GM19043 (cell line): ENCODE data around the gene HS1BP3.

Experiments
- ATAC-seq: cut with Tn5 transposase; IDR thresholded peaks from one replicate; pipeline ENCODE4 v1.9.1; 2021; ENCODE audit warnings: low read depth; ENCODE audit not compliant: unreplicated experiment

Gene HS1BP3

DNA sequence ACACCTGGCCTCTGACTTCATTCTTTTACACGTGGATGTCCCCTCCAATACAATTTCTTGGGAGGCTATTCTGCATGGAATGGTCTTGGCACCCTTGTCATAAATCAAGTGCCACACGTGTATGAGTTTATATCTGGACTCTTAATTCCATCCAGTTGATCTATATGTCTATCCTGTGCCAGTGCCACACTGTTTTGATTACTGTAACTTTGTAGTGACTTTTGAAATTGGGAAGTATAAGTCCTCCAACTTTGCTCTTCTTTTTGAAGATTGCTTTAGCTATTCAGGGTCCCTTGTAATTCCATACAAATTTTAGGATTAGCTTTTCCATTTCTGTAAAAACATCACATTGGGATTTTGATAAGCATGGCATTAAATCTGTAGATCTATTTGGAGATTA, 43.5 kb downstream of the HS1BP3 start:
- ATAC-seq: no peak

DNA sequence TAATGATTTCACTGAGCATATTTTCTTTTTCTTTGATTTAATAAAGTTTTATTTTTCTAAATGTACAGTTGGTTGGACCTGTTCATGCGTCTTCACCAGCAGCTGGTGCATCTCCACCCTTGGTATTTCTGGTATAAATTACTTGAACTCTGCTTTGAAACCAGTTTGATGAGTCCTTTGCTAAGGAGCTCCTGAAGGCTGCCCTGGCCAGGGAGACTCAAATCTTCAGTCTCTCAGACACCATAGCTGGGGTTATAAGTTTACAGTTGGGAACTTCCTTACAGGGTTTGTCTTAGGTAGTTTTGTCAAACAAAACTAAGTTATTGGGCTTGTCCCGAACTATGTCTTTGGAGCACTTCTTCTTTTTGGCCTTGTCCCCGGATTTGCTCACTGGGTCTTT, 44.7 kb downstream of the HS1BP3 start:
- ATAC-seq: no peak

DNA sequence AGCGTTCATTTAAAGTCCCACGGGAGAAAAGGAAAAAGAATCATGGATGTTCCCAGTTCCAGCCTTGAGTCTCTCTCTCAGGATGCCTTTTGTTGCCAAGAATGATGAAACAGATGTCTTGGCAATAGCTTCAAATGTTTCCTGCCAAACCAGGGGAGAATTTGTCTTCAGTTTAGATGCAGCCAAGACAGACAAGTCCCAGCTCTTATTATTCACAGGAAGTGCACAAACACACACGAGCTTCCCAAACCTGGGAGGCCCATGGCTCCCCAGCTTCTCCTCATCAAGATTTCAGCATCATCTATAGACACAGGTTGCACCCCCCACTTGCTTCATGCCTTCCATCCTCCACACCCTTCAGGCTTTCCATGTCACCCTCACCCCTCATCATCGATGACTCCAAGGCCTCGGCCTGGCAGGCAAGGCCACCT, 45.9 kb downstream of the HS1BP3 start:
- no peak for ATAC-seq

- ATAC-seq: no peak
Measured at GRCh38 chr2:20604401-20604911, 46.4 kb downstream of the HS1BP3 start.

GRCh38 chr2:20603791-20604190, 47.1 kb downstream of the HS1BP3 start:
- ATAC-seq: no peak

DNA sequence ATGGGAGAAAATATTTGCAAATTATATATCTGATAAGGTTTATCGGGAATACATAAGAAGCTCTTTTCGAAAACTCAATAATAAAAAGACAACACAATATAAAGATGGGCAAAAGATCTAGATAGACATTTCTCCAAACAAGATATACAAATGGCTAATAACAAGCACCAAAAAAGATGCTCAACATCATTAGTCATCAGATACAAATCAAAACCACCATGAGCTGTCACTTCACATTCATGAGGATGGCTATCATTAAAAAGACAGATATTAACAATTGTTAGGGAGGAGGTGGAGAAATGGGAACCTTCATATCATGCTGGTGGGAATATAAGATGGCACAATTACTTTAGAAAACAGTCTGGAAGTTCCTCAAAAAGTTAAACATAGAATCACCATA, 48.1 kb downstream of the HS1BP3 start:
- no peak for ATAC-seq

- no peak for ATAC-seq
Measured at GRCh38 chr2:20600756-20601325, 50.1 kb downstream of the HS1BP3 start.

DNA sequence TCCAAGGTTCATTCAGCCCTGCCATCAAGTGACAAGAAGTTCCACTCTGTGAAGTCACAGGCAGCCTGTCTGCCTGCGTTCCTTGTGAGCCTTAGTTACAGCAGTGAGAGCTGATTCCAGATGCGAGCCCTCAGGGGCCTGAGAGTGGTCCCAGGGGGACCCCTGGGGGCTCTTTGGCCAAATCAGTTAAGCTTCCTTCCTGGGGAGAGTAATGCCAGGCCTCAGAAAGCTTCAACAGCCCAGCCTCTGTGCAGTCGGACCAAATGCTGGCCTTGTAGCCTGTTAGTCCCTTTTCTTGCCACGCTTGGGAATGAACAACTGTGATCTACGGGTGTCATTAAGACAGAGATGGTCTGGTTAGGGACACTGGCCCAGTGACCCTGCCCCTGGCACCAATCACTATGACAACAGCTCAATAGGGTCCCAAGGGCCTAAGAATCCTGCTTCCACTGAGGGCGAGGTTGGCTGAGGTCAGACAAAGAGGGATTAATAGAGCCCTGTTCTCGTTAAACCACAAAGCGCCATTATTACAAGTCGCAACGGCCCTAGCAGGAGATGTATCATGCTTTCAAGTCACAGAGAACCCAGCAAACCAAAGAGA, 50.9 kb downstream of the HS1BP3 start:
- no peak for ATAC-seq

DNA sequence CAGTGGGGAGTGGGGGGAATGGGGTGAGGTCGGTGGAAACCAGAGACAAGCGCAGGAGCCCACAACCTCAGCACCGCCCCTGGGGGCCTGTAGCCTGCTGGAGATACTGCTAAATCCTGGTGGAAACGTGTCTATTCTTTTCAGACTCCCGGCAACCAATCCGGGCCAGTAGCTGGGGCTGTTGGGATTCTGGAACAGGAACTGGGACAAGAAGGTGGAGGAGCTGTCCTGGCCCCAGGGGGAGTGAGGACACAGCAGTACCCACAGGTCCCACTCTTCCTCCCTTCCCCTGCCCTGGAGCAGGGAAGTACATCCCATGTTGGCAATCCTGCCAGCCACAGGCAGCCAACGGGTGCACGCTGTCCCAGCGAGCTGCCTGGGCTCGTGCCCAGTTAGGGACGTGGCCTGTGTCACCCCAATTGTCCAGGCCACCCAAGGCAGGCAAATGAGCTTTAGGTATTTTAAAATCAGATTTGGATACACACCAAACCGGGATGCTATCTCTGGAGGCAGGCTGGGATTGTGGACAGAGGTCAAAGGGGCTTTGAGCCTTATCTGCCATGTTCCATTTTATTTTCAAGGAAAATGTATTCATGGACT, 51.8 kb downstream of the HS1BP3 start:
- ATAC-seq: no peak

GRCh38 chr2:20597860-20598183, 53.1 kb downstream of the HS1BP3 start:
- no peak for ATAC-seq

GRCh38 chr2:20596973-20597859, 53.7 kb downstream of the HS1BP3 start:
- no peak for ATAC-seq

DNA sequence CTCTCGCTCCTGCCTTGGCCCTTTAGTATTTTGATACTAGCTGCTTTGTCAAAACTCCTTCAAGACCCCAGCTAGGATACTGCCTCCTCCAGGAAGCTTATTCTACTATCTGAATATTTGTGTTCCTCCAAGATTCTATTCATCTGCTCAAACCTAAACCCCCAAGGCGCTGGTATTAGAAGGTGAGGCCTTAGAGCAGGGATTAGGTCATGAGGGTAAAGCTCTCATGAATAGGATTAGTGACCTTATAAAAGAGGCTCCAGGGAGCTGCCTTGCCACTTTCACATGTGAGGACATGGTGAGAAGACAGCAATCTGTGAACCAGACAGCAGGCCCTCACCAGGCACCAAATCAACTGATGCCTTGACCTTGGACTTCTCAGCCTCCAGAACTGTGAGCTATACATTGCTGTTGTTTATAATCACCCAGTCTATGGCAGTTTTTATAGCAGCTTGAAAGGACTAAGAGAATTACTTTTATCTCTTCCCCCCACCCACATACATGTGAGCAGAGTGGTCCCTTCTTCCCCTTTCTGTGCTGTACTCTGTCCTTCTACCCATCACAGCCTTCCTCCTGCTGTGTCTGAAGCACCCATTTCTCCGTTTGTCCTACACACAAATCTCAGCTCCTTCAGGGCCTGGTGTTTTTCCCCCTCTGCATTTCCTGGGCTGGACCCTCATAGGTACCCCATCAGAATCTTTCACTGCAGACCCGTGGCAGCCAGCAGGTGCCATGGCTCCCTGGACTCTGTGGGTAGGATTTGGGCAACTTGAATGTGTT, 54.5 kb downstream of the HS1BP3 start:
- no peak for ATAC-seq

GRCh38 chr2:20595439-20596192, 55.3 kb downstream of the HS1BP3 start:
- ATAC-seq: peak; percentile 85

- no peak for ATAC-seq
Measured at GRCh38 chr2:20594957-20595356, 55.9 kb downstream of the HS1BP3 start.

DNA sequence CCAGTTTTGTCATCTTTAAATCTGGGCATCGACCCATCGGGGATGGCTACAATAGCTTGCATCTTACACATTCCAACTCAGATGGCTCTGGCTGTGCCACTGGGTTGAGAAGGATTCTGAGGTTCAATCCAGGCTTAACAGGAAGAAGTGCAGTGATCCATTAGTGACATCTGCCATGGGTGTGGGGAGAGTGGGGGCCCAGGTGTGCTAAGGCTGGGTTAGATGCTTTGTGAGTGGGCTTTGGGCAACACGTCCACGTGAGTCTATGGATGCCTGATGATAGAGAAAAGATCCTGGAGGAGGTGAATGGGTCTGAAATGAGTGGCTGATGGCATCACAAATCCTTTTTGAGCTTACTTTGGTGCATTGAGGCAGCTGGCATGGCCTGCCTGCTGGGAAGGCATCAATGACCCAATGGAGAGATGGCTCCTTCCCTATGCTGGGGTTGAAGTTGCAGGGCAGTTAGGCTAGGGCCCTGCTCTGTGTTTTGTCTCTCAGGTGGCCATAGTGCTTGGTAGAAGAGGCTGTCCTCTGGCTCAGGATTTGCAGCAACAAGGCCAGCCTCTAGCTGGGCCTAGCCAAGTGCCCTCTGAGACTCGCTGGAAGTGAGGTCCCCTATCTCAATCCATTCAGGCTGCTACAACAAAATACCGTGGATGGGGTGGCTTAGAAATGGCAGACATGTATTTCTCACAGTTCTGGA, 56.7 kb downstream of the HS1BP3 start:
- no peak for ATAC-seq

DNA sequence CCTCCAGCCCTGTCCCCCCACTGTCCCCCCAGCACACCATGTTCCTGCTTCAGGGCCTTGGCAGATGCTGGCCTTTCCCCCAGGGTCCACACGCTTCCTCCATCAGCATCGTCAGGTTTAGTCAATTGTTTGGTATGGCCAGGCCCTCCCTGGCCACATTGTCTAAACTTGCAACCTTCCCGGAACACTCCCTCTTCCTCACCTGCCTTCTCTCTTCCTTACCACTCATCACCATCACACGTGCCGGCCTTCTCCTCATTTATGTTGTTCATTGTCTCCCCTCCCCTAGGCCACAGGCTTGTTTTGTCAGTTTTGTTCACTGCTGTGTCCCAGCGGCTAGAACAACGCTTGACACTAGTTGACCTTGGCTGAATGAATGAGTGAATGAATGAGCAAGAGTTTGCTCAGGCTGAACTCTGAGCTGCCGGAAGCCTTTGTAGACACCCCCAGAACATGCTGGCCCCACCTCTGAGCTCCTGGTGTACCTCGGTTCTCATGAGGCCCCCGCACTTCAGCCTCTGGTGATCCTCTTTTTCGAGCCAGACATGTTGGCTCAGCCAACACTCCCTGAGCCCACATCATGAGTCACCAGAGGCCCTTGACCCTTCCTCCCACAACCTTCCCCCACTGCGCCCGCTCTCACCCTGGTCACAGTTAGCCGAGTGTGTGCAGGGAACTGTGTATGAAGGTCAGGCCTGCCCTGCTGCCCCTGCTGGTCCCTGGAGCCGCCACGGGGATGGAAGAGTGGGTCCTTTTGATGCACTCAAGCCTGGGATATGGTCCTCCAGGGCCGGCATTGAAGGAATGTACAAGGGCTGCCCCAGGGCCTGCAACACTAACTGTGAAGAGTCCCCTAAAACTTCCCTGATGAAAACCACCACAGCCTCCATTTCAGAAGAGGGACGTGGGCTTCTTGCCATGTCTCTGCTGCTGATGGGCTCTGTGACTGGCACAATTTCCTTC, 57.5 kb downstream of the HS1BP3 start:
- ATAC-seq: no peak

GRCh38 chr2:20592106-20593071, 58.5 kb downstream of the HS1BP3 start:
- no peak for ATAC-seq
